HG03159 (cell line): Measurements from ENCODE around the gene UBAC2.
A peak's percentile ranks its signal among the peaks of the same experiment; 100 is the strongest.

Experiments used
- ATAC-seq: cut with Tn5 transposase; IDR thresholded peaks from one replicate; pipeline ENCODE4 v1.9.1; 2021; ENCODE audit warnings: mild to moderate bottlenecking, moderate library complexity; ENCODE audit not compliant: unreplicated experiment

Gene UBAC2

GRCh38 chr13:99307648-99308339 lies 107.1 kb downstream of the UBAC2 start:
- no peak for ATAC-seq

GRCh38 chr13:99308471-99309087 lies 107.9 kb downstream of the UBAC2 start:
- no peak for ATAC-seq

- peak; percentile 37 for ATAC-seq
Observed at GRCh38 chr13:99310382-99311031, 109.9 kb downstream of the UBAC2 start.

GRCh38 chr13:99311137-99311536 lies 110.5 kb downstream of the UBAC2 start:
- no peak for ATAC-seq

- ATAC-seq = no peak
Observed at GRCh38 chr13:99311748-99312492, 111.3 kb downstream of the UBAC2 start.

GRCh38 chr13:99312493-99312883 lies 111.8 kb downstream of the UBAC2 start:
- ATAC-seq = no peak

GRCh38 chr13:99313501-99313900 lies 112.8 kb downstream of the UBAC2 start:
- no peak for ATAC-seq

GRCh38 chr13:99313941-99314340 lies 113.3 kb downstream of the UBAC2 start:
- ATAC-seq = no peak

GRCh38 chr13:99314640-99315176 lies 114.1 kb downstream of the UBAC2 start:
- no peak for ATAC-seq

- ATAC-seq = no peak
Observed at GRCh38 chr13:99315186-99315585, 114.5 kb downstream of the UBAC2 start.

- ATAC-seq = no peak
Observed at GRCh38 chr13:99316224-99316623, 115.6 kb downstream of the UBAC2 start.

- ATAC-seq = no peak
Observed at GRCh38 chr13:99316657-99317256, 116.1 kb downstream of the UBAC2 start.

GRCh38 chr13:99320693-99321481 lies 120.2 kb downstream of the UBAC2 start:
- no peak for ATAC-seq

GRCh38 chr13:99321709-99322108 lies 121.1 kb downstream of the UBAC2 start:
- no peak for ATAC-seq

GRCh38 chr13:99322297-99323103 lies 121.8 kb downstream of the UBAC2 start:
- peak; percentile 86 for ATAC-seq

GRCh38 chr13:99323488-99323887 lies 122.8 kb downstream of the UBAC2 start:
- ATAC-seq = no peak

GRCh38 chr13:99326012-99326411 lies 125.4 kb downstream of the UBAC2 start:
- ATAC-seq = no peak

GRCh38 chr13:99327126-99327525 lies 126.5 kb downstream of the UBAC2 start:
- no peak for ATAC-seq

GRCh38 chr13:99327761-99328160 lies 127.1 kb downstream of the UBAC2 start:
- no peak for ATAC-seq
